Upper lobe of left lung (tissue), 4 donors: ENCODE data around the gene TCEAL7.

ENCODE experiments used
- CTCF ChIP-seq, 6 experiments: fragments of 450-650 bp in 4 of 6; fragments of 200-600 bp in 2 of 6; sonication (generic) in 2 of 6; IDR thresholded peaks; one replicate each; pipeline ENCODE4 v1.5.1; 2016 to 2019; ENCODE audit warnings: antibody characterized with exemption in 6 of 6
- EP300 ChIP-seq, 4 donors: sonication (generic); formaldehyde crosslinking; IDR thresholded peaks; one replicate each; pipeline ENCODE4 v1.5.1; 2017; ENCODE audit warnings: antibody characterized with exemption in 4 of 4, control low read depth in 2 of 4
- POLR2A ChIP-seq, 4 donors: fragments of 450-650 bp; IDR thresholded peaks; one replicate each; pipeline ENCODE4 v1.5.1; 2016 to 2017; ENCODE audit warnings: antibody characterized with exemption in 4 of 4, mild to moderate bottlenecking in 2 of 4
- POLR2AphosphoS5 ChIP-seq, 2 donors: sonication (generic); formaldehyde crosslinking; IDR thresholded peaks; one replicate each; pipeline ENCODE4 v1.5.1; 2017; ENCODE audit warnings: antibody characterized with exemption in 2 of 2

DNA sequence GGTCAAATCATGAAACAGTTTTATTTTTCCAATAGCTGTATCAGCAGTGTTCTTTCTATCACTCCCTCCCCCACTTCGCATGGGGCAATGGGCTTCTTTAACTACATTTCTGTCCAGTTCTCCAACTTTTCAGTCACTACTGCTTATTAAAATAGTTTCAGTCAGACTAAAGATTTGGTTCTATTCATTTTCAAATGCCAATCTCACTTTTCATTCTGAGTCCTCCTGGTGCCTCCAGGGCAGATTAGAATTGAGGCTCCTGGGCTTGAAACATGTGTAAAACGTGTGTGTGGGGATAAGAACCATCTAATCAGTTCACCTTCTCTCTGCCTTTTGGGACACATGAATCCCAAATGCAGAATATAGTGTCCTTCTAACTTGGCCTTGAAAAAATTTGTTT, 42.8 kb downstream of the TCEAL7 start:
- TF ChIP-seq CTCF (IDR thresholded peaks at IDR 0.05) (no peak), POLR2A (IDR thresholded peaks at IDR 0.05) (no peak), POLR2AphosphoS5 (IDR thresholded peaks at IDR 0.05) (no peak), EP300 (IDR thresholded peaks at IDR 0.05) (no peak)
